Keratinocyte (primary cell): ENCODE data around the gene MTHFD2.

Source experiments
- CTCF ChIP-seq, 3 experiments: IDR thresholded peaks in 1 of 3; conservative IDR thresholded peaks in 1 of 3; optimal IDR thresholded peaks in 1 of 3; 2 replicates in 2 of 3; 3 replicates in 1 of 3; pipeline versions ENCODE3 to v1.5.1; 2011; ENCODE audit warnings: low read length in 3 of 3, mild to moderate bottlenecking in 3 of 3, moderate library complexity in 2 of 3, control low read depth in 1 of 3, inconsistent platforms in 1 of 3; ENCODE audit not compliant: insufficient read depth in 2 of 3; ENCODE audit errors: extremely low read depth in 1 of 3
- EZH2 ChIP-seq: IDR thresholded peaks from one replicate; pipeline ENCODE4 v1.6.1; 2012; ENCODE audit warnings: inconsistent platforms, mild to moderate bottlenecking, low read length, moderate library complexity

GRCh38 chr2:74223941-74224770 lies 25.7 kb downstream of the MTHFD2 start:
- TF ChIP-seq CTCF (optimal IDR thresholded peaks at IDR 0.05 in 1 of 3, IDR thresholded peaks at IDR 0.05 in 1 of 3, conservative IDR thresholded peaks at IDR 0.05 in 1 of 3; ENCODE audit: extremely low read depth in 1 of 3, insufficient read depth in 2 of 3, low read length in 3 of 3) (no peak), EZH2 (no peak)
